HEK293 (cell line): ENCODE measurements around the gene KSR1.

Source experiments
- CTCF ChIA-PET: fragments of 350-600 bp; formaldehyde crosslinking; extraction: SDS; loops from one replicate; lab custom pipeline; 2021; ENCODE audit warnings: antibody characterized with exemption; lab: Yijun Ruan, JAX
- POLR2A ChIA-PET: fragments of 300-600 bp; formaldehyde crosslinking; extraction: SDS; loops from one replicate; lab custom pipeline; 2020; ENCODE audit warnings: antibody characterized with exemption, inconsistent platforms; lab: Yijun Ruan, JAX
- H3K27ac ChIP-seq: fragments of 200-500 bp; sonication (Bioruptor generic); 2 replicates; pipeline ENCODE4 v1.5.1; 2014; ENCODE audit warnings: low read depth, low read length, control low read depth, inconsistent platforms; ENCODE audit errors: extremely low read depth
- H3K36me3 ChIP-seq, 2 experiments: fragments of 200-500 bp in 1 of 2; sonication (Bioruptor generic) in 1 of 2; 1 replicate in 1 of 2; 2 replicates in 1 of 2; pipeline ENCODE4 v1.5.1; 2014 to 2017; ENCODE audit warnings: inconsistent platforms in 2 of 2, low read length in 2 of 2; ENCODE audit not compliant: control insufficient read depth in 2 of 2, insufficient read depth in 1 of 2
- H3K4me1 ChIP-seq: fragments of 200-500 bp; sonication (Bioruptor generic); 2 replicates; pipeline ENCODE4 v1.5.1; 2014; ENCODE audit warnings: mild to moderate bottlenecking, low read length, inconsistent platforms; ENCODE audit not compliant: control insufficient read depth, insufficient read depth
- H3K4me3 ChIP-seq: 2 replicates; pipeline ENCODE4 v1.5.1; 2011; ENCODE audit warnings: low read depth, mild to moderate bottlenecking, control low read depth, low read length, moderate library complexity
- H3K9me3 ChIP-seq: fragments of 200-500 bp; sonication (Bioruptor generic); 2 replicates; pipeline ENCODE4 v1.5.1; 2014; ENCODE audit warnings: low read depth, low read length, inconsistent platforms; ENCODE audit not compliant: control insufficient read depth, insufficient read depth
- BCL11A ChIP-seq: fragments of 450-650 bp; formaldehyde crosslinking; IDR thresholded peaks from 2 replicates; pipeline ENCODE4 v1.5.1; 2016; ENCODE audit warnings: low read depth, missing biosample characterization, missing genetic modification characterization
- INSM2 ChIP-seq: fragments of 450-650 bp; formaldehyde crosslinking; IDR thresholded peaks from 2 replicates; pipeline ENCODE4 v1.5.1; 2016; ENCODE audit warnings: missing biosample characterization, missing genetic modification characterization
- KLF1 ChIP-seq: fragments of 450-650 bp; formaldehyde crosslinking; IDR thresholded peaks from 2 replicates; pipeline ENCODE4 v1.5.1; 2016; ENCODE audit warnings: missing biosample characterization, missing genetic modification characterization
- KLF7 ChIP-seq: fragments of 450-650 bp; formaldehyde crosslinking; IDR thresholded peaks from 2 replicates; pipeline ENCODE4 v1.5.1; 2016; ENCODE audit warnings: missing biosample characterization, missing genetic modification characterization, borderline replicate concordance
- REPIN1 ChIP-seq: fragments of 450-650 bp; formaldehyde crosslinking; IDR thresholded peaks from 2 replicates; pipeline ENCODE4 v1.5.1; 2017; ENCODE audit warnings: missing biosample characterization, missing genetic modification characterization, low read depth
- REST ChIP-seq: fragments of 450-650 bp; formaldehyde crosslinking; IDR thresholded peaks from 2 replicates; pipeline ENCODE4 v1.5.1; 2016; ENCODE audit warnings: missing biosample characterization, missing genetic modification characterization
- SP3 ChIP-seq: fragments of 450-650 bp; formaldehyde crosslinking; IDR thresholded peaks from 2 replicates; pipeline ENCODE4 v1.5.1; 2016; ENCODE audit warnings: missing biosample characterization, missing genetic modification characterization
- ZBTB49 ChIP-seq: fragments of 450-650 bp; formaldehyde crosslinking; IDR thresholded peaks from 2 replicates; pipeline ENCODE4 v1.5.1; 2016; ENCODE audit warnings: missing biosample characterization, missing genetic modification characterization, low read depth
- ZEB2 ChIP-seq: fragments of 450-650 bp; formaldehyde crosslinking; IDR thresholded peaks from 2 replicates; pipeline ENCODE4 v1.5.1; 2016; ENCODE audit warnings: missing biosample characterization, missing genetic modification characterization
- ZNF214 ChIP-seq: fragments of 450-650 bp; formaldehyde crosslinking; IDR thresholded peaks from 2 replicates; pipeline ENCODE4 v1.5.1; 2017; ENCODE audit warnings: missing biosample characterization, mild to moderate bottlenecking, missing genetic modification characterization, borderline replicate concordance
- ZNF248 ChIP-seq: fragments of 450-650 bp; formaldehyde crosslinking; IDR thresholded peaks from 2 replicates; pipeline ENCODE4 v1.5.1; 2017; ENCODE audit warnings: missing biosample characterization, missing genetic modification characterization
- ZNF341 ChIP-seq: fragments of 450-650 bp; formaldehyde crosslinking; IDR thresholded peaks from 2 replicates; pipeline ENCODE4; 2016; ENCODE audit warnings: low read depth, missing biosample characterization, missing genetic modification characterization
- ZNF549 ChIP-seq: fragments of 450-650 bp; IDR thresholded peaks from 2 replicates; pipeline ENCODE4 v1.5.1; 2018; ENCODE audit warnings: missing biosample characterization, missing genetic modification characterization, mild to moderate bottlenecking, inconsistent platforms, moderate library complexity
- ZNF558 ChIP-seq: fragments of 450-650 bp; formaldehyde crosslinking; IDR thresholded peaks from 2 replicates; pipeline ENCODE4 v1.5.1; 2016; ENCODE audit warnings: missing biosample characterization, missing genetic modification characterization
- ZNF585B ChIP-seq: fragments of 450-650 bp; formaldehyde crosslinking; IDR thresholded peaks from 2 replicates; pipeline ENCODE4 v1.5.1; 2016; ENCODE audit warnings: missing biosample characterization, missing genetic modification characterization
- ZNF664 ChIP-seq: fragments of 450-650 bp; formaldehyde crosslinking; IDR thresholded peaks from 2 replicates; pipeline ENCODE4 v1.5.1; 2016; ENCODE audit warnings: missing biosample characterization, missing genetic modification characterization
- ZNF747 ChIP-seq: fragments of 450-650 bp; formaldehyde crosslinking; IDR thresholded peaks from 2 replicates; pipeline ENCODE4 v1.5.1; 2016; ENCODE audit warnings: missing biosample characterization, missing genetic modification characterization
- ZNF791 ChIP-seq: fragments of 450-650 bp; formaldehyde crosslinking; IDR thresholded peaks from 2 replicates; pipeline ENCODE4 v1.5.1; 2016; ENCODE audit warnings: missing biosample characterization, missing genetic modification characterization
- ZNF830 ChIP-seq: fragments of 450-650 bp; IDR thresholded peaks from 2 replicates; pipeline ENCODE4 v1.5.0; 2018; ENCODE audit warnings: missing biosample characterization, missing genetic modification characterization, low read depth, mild to moderate bottlenecking, moderate library complexity
- ZSCAN16 ChIP-seq: fragments of 450-650 bp; formaldehyde crosslinking; IDR thresholded peaks from 2 replicates; pipeline ENCODE4 v1.5.1; 2016; ENCODE audit warnings: missing biosample characterization, missing genetic modification characterization
- TF ChIP-seq, protein P1 (sequence below): fragments of 450-650 bp; formaldehyde crosslinking; IDR thresholded peaks from 2 replicates; pipeline ENCODE4 v1.5.1; 2016; ENCODE audit warnings: missing biosample characterization, missing genetic modification characterization
- TF ChIP-seq, protein P2 (sequence below): fragments of 450-650 bp; formaldehyde crosslinking; IDR thresholded peaks from 2 replicates; pipeline ENCODE4 v1.5.1; 2016; ENCODE audit warnings: missing biosample characterization, missing genetic modification characterization
- TF ChIP-seq, protein P3 (sequence below): fragments of 450-650 bp; formaldehyde crosslinking; IDR thresholded peaks from 2 replicates; pipeline ENCODE4 v1.5.1; 2016; ENCODE audit warnings: missing biosample characterization, missing genetic modification characterization

KSR1 gene

GRCh38 chr17:27541301-27542023 is 85.2 kb downstream of the KSR1 start (continued):
- TF ChIP-seq INSM2 (tag by site-specific recombination) (no peak), KLF7 (no peak), ZNF791 (tag by site-specific recombination) (no peak), ZNF830 (no peak)

DNA sequence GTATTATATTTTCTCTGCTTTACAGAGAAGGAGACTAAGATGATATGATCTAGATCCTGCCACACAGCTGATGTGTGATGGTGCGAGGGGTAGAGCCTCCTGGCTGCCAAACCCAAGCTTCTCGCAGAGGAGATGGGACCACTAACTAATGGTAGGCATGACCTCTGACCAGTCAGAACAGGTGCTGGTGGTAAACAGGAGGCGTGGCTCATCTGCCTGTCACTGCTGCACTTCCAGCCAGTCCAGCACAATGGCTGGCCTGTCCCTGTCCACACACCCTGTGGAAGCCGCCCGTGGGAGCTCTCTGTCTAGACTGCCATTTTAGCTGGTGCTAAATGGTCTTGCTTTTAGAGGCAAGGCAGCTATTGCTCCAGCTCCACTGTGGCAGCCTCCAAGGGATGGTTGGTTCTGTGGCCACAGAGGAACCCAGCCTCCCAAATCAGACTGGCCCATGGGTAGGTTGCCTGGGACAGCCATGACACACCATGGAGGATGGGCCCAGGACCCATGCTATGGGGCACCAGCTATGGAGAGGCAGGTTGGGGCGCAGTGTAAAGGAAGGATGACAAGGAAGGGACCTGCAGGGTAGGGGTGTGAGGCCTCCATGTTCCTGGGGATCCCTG is 86.7 kb downstream of the KSR1 start:
- Histone ChIP-seq H3K27ac (no peak overlapping the region), H3K36me3 (no peaks in the 10 kb centered on the region), H3K9me3 (no peaks in the 10 kb centered on the region), H3K4me1 (peaks cover 48% of the 10 kb centered on the region), H3K4me3 (no peak overlapping the region)
- TF ChIP-seq SP3 (tag by site-specific recombination) = no peak
- no peak for TF ChIP-seq ZEB2 (tag by site-specific recombination)
- TF ChIP-seq ZNF791 (tag by site-specific recombination) = no peak
- no peak for TF ChIP-seq ZNF747 (tag by site-specific recombination)
- TF ChIP-seq ZNF549 (tag by site-specific recombination) = no peak
- no peak for TF ChIP-seq REPIN1 (tag by site-specific recombination)
- no peak for TF ChIP-seq ZNF214 (tag by site-specific recombination)
- TF ChIP-seq ZNF585B (tag by site-specific recombination) = no peak
- TF ChIP-seq, protein P1, sequence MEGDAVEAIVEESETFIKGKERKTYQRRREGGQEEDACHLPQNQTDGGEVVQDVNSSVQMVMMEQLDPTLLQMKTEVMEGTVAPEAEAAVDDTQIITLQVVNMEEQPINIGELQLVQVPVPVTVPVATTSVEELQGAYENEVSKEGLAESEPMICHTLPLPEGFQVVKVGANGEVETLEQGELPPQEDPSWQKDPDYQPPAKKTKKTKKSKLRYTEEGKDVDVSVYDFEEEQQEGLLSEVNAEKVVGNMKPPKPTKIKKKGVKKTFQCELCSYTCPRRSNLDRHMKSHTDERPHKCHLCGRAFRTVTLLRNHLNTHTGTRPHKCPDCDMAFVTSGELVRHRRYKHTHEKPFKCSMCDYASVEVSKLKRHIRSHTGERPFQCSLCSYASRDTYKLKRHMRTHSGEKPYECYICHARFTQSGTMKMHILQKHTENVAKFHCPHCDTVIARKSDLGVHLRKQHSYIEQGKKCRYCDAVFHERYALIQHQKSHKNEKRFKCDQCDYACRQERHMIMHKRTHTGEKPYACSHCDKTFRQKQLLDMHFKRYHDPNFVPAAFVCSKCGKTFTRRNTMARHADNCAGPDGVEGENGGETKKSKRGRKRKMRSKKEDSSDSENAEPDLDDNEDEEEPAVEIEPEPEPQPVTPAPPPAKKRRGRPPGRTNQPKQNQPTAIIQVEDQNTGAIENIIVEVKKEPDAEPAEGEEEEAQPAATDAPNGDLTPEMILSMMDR = no peak
- no peak for TF ChIP-seq ZNF248 (tag by site-specific recombination)
- TF ChIP-seq BCL11A (tag by site-specific recombination) = no peak
- no peak for TF ChIP-seq ZBTB49
- TF ChIP-seq, protein P2, sequence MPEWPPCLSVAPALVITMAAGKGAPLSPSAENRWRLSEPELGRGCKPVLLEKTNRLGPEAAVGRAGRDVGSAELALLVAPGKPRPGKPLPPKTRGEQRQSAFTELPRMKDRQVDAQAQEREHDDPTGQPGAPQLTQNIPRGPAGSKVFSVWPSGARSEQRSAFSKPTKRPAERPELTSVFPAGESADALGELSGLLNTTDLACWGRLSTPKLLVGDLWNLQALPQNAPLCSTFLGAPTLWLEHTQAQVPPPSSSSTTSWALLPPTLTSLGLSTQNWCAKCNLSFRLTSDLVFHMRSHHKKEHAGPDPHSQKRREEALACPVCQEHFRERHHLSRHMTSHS = no peak
- TF ChIP-seq ZNF558 (tag by site-specific recombination) = no peak
- TF ChIP-seq ZNF664 (tag by site-specific recombination) = no peak
- TF ChIP-seq ZNF341 (tag by site-specific recombination) = no peak
- TF ChIP-seq, protein P3, sequence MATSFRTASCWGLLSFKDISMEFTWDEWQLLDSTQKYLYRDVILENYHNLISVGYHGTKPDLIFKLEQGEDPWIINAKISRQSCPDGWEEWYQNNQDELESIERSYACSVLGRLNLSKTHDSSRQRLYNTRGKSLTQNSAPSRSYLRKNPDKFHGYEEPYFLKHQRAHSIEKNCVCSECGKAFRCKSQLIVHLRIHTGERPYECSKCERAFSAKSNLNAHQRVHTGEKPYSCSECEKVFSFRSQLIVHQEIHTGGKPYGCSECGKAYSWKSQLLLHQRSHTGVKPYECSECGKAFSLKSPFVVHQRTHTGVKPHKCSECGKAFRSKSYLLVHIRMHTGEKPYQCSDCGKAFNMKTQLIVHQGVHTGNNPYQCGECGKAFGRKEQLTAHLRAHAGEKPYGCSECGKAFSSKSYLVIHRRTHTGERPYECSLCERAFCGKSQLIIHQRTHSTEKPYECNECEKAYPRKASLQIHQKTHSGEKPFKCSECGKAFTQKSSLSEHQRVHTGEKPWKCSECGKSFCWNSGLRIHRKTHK (tag by site-specific recombination) = no peak
- TF ChIP-seq ZSCAN16 (tag by site-specific recombination) = no peak
- TF ChIP-seq REST (tag by site-specific recombination) = no peak
- no peak for TF ChIP-seq KLF1 (tag by site-specific recombination)
- ChIA-PET POLR2A (no interaction called here), CTCF (interaction anchor here (0.5 to 1.1 kb wide), 5 partner anchors 16 to 78 kb away, joined by 3 to 6 read pairs (median 4); no protein-coding TSS in a partner anchor)
